Activated T-helper 17 cell treated with anti-CD3 and anti-CD28 coated beads, Interleukin-2, amount 50 U/mL, for 72 hours (primary cell): Measurements from ENCODE around the gene GEMIN4. TPM values are rescaled to one million over a fixed set of nuclear protein-coding genes. Genes with fewer than 3 reads are reported as not detected.
"Not testable (repeated sequence)": the region's sequence is repeated elsewhere in the genome, so short reads cannot be mapped to it uniquely, and the experiment has no call there.

Source experiments
- ATAC-seq: fragments of 150-1000 bp; cut with Tn5 transposase; replicated peaks from 2 replicates; pipeline ENCODE4 v1.10.0; 2021; ENCODE audit warnings: mild to moderate bottlenecking, moderate library complexity
- H3K27ac Mint-ChIP-seq: one replicate; pipeline ENCODE4 v1.8.0; 2022; ENCODE audit warnings: mixed read lengths
- H3K27me3 Mint-ChIP-seq: one replicate; pipeline ENCODE4 v1.8.0; 2022; ENCODE audit warnings: mixed read lengths
- H3K36me3 Mint-ChIP-seq: one replicate; pipeline ENCODE4 v1.8.0; 2022; ENCODE audit warnings: low read depth, mild to moderate bottlenecking, mixed read lengths
- H3K4me1 Mint-ChIP-seq: one replicate; pipeline ENCODE4 v1.8.0; 2022; ENCODE audit warnings: mixed read lengths
- H3K4me3 Mint-ChIP-seq: one replicate; pipeline ENCODE4 v1.8.0; 2022; ENCODE audit warnings: mild to moderate bottlenecking, mixed read lengths
- H3K9me3 Mint-ChIP-seq: one replicate; pipeline ENCODE4 v1.8.0; 2022; ENCODE audit warnings: mixed read lengths
- total RNA-seq, 2 donors: library from RNA; stranded (reverse); gene quantifications; one replicate each; pipeline ENCODE4 v1.2.3, GENCODE V29; 2022

The GEMIN4 gene
- total RNA-seq, result 10 to 100 TPM; 40.7 to 54.4 TPM

GRCh38 chr17:752002-752619 is at the start of gene GEMIN4:
Gene GEMIN4, minus strand, starts transcription at chr17:752264. Its CDS starts 122 bp downstream, at chr17:752142.
- H3K4me1 Mint-ChIP-seq, result peaks cover 32% of the 10 kb centered on the region
- no peaks in the 10 kb centered on the region for H3K27me3 Mint-ChIP-seq
- peaks cover 46% of the 10 kb centered on the region for H3K36me3 Mint-ChIP-seq
- peak within 1 kb of the TSS; percentile 93 for H3K27ac Mint-ChIP-seq
- H3K4me3 Mint-ChIP-seq, result peak within 1 kb of the TSS; percentile 97
- peak; percentile 88 for ATAC-seq
- no peaks in the 10 kb centered on the region for H3K9me3 Mint-ChIP-seq

- no peaks in the 10 kb centered on the region for H3K27me3 Mint-ChIP-seq
- H3K27ac Mint-ChIP-seq, result no peak overlapping the region
- ATAC-seq, result no peak
- no peaks in the 10 kb centered on the region for H3K9me3 Mint-ChIP-seq
- H3K36me3 Mint-ChIP-seq, result no peaks in the 10 kb centered on the region
- H3K4me1 Mint-ChIP-seq, result no peaks in the 10 kb centered on the region
- H3K4me3 Mint-ChIP-seq, result no peak overlapping the region
These were observed 49.6 kb upstream of the GEMIN4 start for GRCh38 chr17:801660-802059.

GRCh38 chr17:800446-801242 is 48.6 kb upstream of the GEMIN4 start:
- no peak overlapping the region for H3K4me3 Mint-ChIP-seq
- H3K27ac Mint-ChIP-seq, result no peak overlapping the region
- no peaks in the 10 kb centered on the region for H3K9me3 Mint-ChIP-seq
- ATAC-seq, result no peak
- no peaks in the 10 kb centered on the region for H3K36me3 Mint-ChIP-seq
- no peaks in the 10 kb centered on the region for H3K27me3 Mint-ChIP-seq
- H3K4me1 Mint-ChIP-seq, result no peaks in the 10 kb centered on the region

- Mint-ChIP-seq H3K4me1 (no peaks in the 10 kb centered on the region), H3K27ac (no peak overlapping the region)
These were observed 47.2 kb upstream of the GEMIN4 start for GRCh38 chr17:799261-799660.

GRCh38 chr17:798246-798645 is 46.2 kb upstream of the GEMIN4 start:
- Mint-ChIP-seq H3K4me1 (no peaks in the 10 kb centered on the region), H3K4me3 (no peak overlapping the region), H3K36me3 (no peaks in the 10 kb centered on the region), H3K9me3 (no peaks in the 10 kb centered on the region), H3K27ac (no peak overlapping the region), H3K27me3 (no peaks in the 10 kb centered on the region)
- no peak for ATAC-seq

More at GRCh38 chr17:799261-799660, 47.2 kb upstream of the GEMIN4 start:
- no peaks in the 10 kb centered on the region for H3K36me3 Mint-ChIP-seq
- H3K9me3 Mint-ChIP-seq, result no peaks in the 10 kb centered on the region
- H3K27me3 Mint-ChIP-seq, result no peaks in the 10 kb centered on the region
- ATAC-seq, result no peak
- no peak overlapping the region for H3K4me3 Mint-ChIP-seq

GRCh38 chr17:797236-797840 is 45.3 kb upstream of the GEMIN4 start:
- no peaks in the 10 kb centered on the region for H3K9me3 Mint-ChIP-seq
- H3K27ac Mint-ChIP-seq, result no peak overlapping the region
- no peak overlapping the region for H3K4me3 Mint-ChIP-seq
- H3K36me3 Mint-ChIP-seq, result peaks cover 5% of the 10 kb centered on the region
- ATAC-seq, result no peak
- H3K4me1 Mint-ChIP-seq, result no peaks in the 10 kb centered on the region
- no peaks in the 10 kb centered on the region for H3K27me3 Mint-ChIP-seq

- Mint-ChIP-seq H3K4me3 (no peak overlapping the region), H3K9me3 (no peaks in the 10 kb centered on the region), H3K27me3 (no peaks in the 10 kb centered on the region), H3K27ac (no peak overlapping the region), H3K4me1 (no peaks in the 10 kb centered on the region), H3K36me3 (peaks cover 13% of the 10 kb centered on the region)
- no peak for ATAC-seq
These were observed 44.5 kb upstream of the GEMIN4 start for GRCh38 chr17:796609-797008.

- Mint-ChIP-seq H3K9me3 (no peaks in the 10 kb centered on the region), H3K27ac (no peak overlapping the region), H3K4me1 (peaks cover 5% of the 10 kb centered on the region), H3K4me3 (no peak overlapping the region), H3K27me3 (no peaks in the 10 kb centered on the region), H3K36me3 (peaks cover 21% of the 10 kb centered on the region)
- no peak for ATAC-seq
These were observed 43.7 kb upstream of the GEMIN4 start for GRCh38 chr17:795721-796120.

GRCh38 chr17:795276-795675 is 43.2 kb upstream of the GEMIN4 start:
- peaks cover 5% of the 10 kb centered on the region for H3K4me1 Mint-ChIP-seq
- no peak overlapping the region for H3K4me3 Mint-ChIP-seq
- H3K9me3 Mint-ChIP-seq, result no peaks in the 10 kb centered on the region
- no peak for ATAC-seq
- no peak overlapping the region for H3K27ac Mint-ChIP-seq
- peaks cover 24% of the 10 kb centered on the region for H3K36me3 Mint-ChIP-seq
- H3K27me3 Mint-ChIP-seq, result no peaks in the 10 kb centered on the region

- Mint-ChIP-seq H3K4me3 (no peak overlapping the region), H3K36me3 (peaks cover 28% of the 10 kb centered on the region), H3K4me1 (peaks cover 5% of the 10 kb centered on the region), H3K27ac (no peak overlapping the region), H3K9me3 (no peaks in the 10 kb centered on the region), H3K27me3 (no peaks in the 10 kb centered on the region)
- ATAC-seq, result peak; percentile 70
These were observed 42.8 kb upstream of the GEMIN4 start for GRCh38 chr17:794876-795275.

- Mint-ChIP-seq H3K4me3 (no peak overlapping the region), H3K27me3 (no peaks in the 10 kb centered on the region), H3K36me3 (peaks cover 51% of the 10 kb centered on the region), H3K4me1 (peaks cover 5% of the 10 kb centered on the region), H3K9me3 (no peaks in the 10 kb centered on the region), H3K27ac (no peak overlapping the region)
- no peak for ATAC-seq
These were observed 40.2 kb upstream of the GEMIN4 start for GRCh38 chr17:792277-792676.

- peaks cover 55% of the 10 kb centered on the region for H3K36me3 Mint-ChIP-seq
These were observed 39.8 kb upstream of the GEMIN4 start for GRCh38 chr17:791829-792228.

GRCh38 chr17:790874-791247 is 38.8 kb upstream of the GEMIN4 start:
- not testable (repeated sequence) for H3K9me3 Mint-ChIP-seq, H3K4me1 Mint-ChIP-seq, H3K4me3 Mint-ChIP-seq, H3K27ac Mint-ChIP-seq, H3K27me3 Mint-ChIP-seq, ATAC-seq
- peaks cover 61% of the 10 kb centered on the region for H3K36me3 Mint-ChIP-seq

More at GRCh38 chr17:791829-792228, 39.8 kb upstream of the GEMIN4 start:
- Mint-ChIP-seq H3K27ac (no peak overlapping the region), H3K9me3 (no peaks in the 10 kb centered on the region), H3K27me3 (no peaks in the 10 kb centered on the region), H3K4me1 (peaks cover 5% of the 10 kb centered on the region), H3K4me3 (no peak overlapping the region)
- ATAC-seq, result no peak

- not testable (repeated sequence) for H3K4me1 Mint-ChIP-seq, H3K4me3 Mint-ChIP-seq, H3K27ac Mint-ChIP-seq, ATAC-seq, H3K9me3 Mint-ChIP-seq, H3K27me3 Mint-ChIP-seq
- peaks cover 61% of the 10 kb centered on the region for H3K36me3 Mint-ChIP-seq
These were observed 38.1 kb upstream of the GEMIN4 start for GRCh38 chr17:789931-790873.
